NCI-H82 (cell line): ENCODE data around the gene PABPC1L.
A peak's percentile ranks its signal among the peaks of the same experiment; 100 is the strongest.
"Not testable (repeated sequence)": the region's sequence is repeated elsewhere in the genome, so short reads cannot be mapped to it uniquely, and the experiment has no call there.

Experiments
- DNase-seq: peaks from one replicate; lab custom pipeline; 2025; lab: John Stamatoyannopoulos, UW

PABPC1L gene

DNA sequence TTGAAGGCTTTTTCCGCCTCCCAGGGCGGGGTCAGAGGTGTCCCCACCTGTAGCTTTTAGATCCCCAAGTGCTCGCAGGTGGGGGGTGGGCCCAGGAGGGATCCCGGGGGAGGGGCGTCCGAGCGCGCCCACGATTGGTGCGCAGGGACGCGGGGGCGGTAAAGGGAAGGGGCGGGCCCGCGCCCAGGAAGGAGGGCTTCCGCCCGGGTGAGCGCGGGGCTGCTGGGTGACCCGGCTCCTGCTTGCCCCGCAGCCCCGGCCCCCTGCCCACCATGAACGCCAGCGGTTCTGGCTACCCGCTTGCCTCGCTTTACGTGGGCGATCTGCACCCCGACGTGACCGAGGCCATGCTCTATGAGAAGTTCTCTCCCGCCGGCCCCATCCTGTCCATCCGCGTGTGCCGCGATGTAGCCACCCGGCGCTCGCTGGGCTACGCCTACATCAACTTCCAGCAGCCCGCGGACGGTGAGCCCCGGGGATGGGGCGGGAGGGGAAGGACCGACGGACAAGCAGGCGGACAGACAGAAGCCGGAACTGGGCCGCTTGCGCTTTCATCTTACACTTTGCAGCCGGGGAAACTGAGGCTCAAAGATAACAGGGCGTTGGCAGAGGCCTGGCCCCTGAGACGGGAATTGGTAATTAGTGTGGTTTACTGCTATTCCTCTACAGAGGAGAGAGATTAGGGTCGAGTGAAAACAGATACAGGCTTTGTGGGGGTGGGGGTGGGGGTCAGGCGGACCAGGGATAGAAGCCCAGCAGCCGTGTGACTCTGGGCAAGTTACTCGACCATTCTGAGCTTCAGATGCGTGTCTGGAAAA is at the start of gene PABPC1L:
TSS of gene PABPC1L (plus strand) at position 189 of the 818 bp plus-strand sequence. CDS start at position 273, 84 bp downstream.
- DNase-seq: peak; percentile 90

GRCh38 chr20:44861531-44862006 is 48.3 kb upstream of the PABPC1L start:
- DNase-seq: no peak

GRCh38 chr20:44862286-44862685 is 47.6 kb upstream of the PABPC1L start:
- DNase-seq: no peak

- DNase-seq: peak; percentile 78
Measured at GRCh38 chr20:44863365-44864084, 46.3 kb upstream of the PABPC1L start.

DNA sequence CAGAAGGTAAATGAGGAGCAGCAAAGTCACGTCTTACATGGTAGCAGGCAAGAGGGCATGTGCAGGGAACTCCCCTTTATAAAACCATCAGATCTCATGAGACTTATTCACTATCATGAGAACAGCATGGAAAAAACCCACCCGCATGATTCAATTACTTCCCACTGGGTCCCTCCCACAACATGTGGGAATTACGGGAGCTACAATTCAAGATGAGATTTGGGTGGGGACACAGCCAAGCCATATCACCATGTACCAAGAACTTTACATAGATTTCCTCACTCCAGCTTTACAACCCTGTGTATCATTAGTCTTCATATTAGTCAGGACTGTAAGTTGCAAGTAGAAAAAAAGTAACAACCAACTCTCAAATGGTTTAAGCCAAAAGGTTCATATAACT is 45.4 kb upstream of the PABPC1L start:
- not testable (repeated sequence) for DNase-seq

DNA sequence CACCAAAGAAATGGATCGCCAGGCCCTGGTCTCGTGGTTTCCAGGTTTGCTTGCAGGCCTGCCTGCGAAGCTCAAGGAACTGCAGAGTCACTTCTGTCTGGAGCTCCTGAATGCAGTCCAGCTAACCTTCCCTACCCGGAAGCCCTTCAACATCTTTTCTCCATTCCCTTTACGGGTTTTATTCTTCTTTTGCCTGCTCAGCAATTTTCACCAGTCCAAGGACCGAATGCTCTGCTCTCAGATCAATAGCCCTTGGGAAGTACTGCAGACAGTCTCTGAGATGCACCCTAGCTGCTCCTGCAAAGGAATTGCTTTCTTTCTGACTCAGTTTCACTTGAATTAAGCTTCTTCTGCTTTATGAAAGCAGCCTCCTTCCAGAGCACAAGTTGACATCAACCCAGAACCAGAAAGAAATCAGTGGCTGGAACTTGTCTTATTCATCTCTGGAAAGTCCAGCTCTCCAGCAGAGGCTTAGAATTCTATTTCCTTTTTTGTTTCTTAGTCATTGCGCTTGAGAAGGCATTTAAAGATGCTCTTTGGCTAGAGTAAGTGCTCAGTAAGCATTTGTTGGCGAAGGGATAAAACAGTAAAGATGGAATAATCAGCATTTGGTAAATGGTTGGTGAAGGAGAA is 43.0 kb upstream of the PABPC1L start:
- no peak for DNase-seq

DNA sequence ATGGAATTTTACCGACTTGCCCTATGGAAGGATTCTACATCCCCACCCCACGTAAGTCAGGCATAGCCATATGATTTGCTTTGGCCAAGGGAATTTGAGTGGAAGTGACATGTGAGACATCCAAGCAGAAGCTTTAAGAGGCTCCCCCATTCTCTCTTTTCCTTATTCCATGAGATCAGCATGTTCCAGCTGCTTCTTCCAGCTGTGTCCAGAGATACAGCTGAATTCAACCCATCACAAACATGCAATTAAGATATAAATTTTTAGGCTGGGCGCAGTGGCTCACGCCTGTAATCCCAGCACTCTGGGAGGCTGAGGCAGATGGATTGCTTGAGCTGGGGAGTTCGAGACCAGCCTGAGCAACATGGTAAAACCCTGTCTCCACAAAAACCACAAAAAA is 40.4 kb upstream of the PABPC1L start:
- DNase-seq: no peak

GRCh38 chr20:44882360-44882759 is 27.5 kb upstream of the PABPC1L start:
- DNase-seq: not testable (repeated sequence)

- DNase-seq: no peak
Measured at GRCh38 chr20:44883214-44883902, 26.5 kb upstream of the PABPC1L start.

DNA sequence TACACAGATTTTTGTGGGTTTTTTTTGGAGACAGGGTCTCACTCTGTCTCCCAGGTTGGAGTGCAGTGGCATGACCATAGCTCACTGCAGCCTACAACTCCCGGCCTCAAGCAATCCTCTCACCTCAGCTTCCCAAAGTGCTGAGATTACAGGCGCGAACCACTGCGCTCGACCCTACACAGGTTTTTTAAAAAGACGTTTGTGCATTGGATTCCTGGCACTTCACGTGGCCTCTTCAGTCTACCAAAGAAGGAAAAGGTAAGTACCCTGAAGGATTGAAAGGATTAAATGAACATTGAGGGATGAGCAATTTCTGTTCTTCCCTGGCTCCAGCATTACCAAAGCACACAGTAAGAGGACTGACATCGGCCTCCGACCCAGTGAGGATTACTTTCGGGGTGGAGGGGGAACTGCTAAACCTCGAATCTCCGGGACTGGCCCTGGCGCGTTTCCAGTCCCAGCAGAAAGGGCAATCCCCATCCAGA is 24.9 kb upstream of the PABPC1L start:
- no peak for DNase-seq

DNA sequence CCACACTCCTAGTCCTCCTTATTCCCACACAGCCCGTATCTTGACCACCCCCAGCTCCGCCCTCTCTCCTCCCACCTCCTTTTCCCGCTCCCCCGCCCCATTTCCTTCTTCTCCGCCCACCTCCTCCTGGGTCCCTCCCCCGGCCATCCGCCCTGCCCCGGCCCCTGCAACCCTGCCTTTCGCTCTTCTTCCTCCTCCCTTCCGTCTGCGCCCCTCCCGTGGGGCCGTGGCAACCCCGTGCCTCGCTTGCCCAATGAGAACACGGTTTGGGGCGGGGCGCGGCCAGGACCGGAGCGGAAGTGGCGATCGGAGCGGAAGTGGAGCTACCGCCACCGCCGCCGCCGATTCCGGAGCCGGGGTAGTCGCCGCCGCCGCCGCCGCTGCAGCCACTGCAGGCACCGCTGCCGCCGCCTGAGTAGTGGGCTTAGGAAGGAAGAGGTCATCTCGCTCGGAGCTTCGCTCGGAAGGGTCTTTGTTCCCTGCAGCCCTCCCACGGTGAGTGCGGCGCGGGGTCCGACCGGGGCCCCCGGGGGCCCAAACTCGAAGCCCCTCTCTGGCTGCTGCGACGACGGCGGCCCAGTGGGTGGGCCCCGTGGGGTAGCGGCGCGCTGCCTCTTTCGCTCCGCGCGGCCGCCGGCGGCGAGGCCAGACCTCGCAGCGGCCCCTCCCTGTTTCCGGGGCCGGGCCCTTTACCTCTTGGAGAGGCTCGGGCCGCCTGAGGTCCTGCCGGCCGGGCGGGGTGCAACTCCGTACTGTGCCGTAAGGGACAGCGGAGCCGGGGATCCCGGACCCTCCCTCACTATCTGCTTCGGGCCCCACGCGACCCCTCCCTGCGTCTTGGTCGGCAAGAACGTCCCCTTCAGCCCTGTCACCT is 24.2 kb upstream of the PABPC1L start, which contains the start of gene YWHAB:
TSS of gene YWHAB (plus strand) at position 314 of the 874 bp plus-strand sequence. CDS start 15,829 bp downstream, outside the sequence.
- peak; percentile 99 for DNase-seq

DNA sequence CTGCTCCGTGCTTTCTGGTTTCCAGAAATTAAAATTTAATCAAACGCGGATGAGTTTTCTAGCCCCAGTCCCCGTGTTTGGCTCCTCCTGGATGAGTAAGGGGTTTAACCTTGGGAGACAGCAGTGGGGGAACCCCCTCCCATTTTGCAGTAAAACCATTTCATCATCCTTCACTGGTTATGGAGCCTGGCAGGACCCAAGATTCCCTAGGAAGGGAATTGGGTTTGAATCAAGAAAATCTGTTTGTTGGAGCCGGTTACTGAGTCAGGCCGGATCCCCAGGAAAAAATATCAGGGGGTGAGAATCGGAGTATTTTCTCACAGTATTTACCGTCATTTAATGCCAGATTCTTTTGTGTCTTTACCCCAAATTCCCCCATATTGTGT is 23.6 kb upstream of the PABPC1L start:
- DNase-seq: no peak

GRCh38 chr20:44886828-44887227 is 23.0 kb upstream of the PABPC1L start:
- no peak for DNase-seq

- DNase-seq: no peak
Measured at GRCh38 chr20:44887466-44887865, 22.4 kb upstream of the PABPC1L start.

DNA sequence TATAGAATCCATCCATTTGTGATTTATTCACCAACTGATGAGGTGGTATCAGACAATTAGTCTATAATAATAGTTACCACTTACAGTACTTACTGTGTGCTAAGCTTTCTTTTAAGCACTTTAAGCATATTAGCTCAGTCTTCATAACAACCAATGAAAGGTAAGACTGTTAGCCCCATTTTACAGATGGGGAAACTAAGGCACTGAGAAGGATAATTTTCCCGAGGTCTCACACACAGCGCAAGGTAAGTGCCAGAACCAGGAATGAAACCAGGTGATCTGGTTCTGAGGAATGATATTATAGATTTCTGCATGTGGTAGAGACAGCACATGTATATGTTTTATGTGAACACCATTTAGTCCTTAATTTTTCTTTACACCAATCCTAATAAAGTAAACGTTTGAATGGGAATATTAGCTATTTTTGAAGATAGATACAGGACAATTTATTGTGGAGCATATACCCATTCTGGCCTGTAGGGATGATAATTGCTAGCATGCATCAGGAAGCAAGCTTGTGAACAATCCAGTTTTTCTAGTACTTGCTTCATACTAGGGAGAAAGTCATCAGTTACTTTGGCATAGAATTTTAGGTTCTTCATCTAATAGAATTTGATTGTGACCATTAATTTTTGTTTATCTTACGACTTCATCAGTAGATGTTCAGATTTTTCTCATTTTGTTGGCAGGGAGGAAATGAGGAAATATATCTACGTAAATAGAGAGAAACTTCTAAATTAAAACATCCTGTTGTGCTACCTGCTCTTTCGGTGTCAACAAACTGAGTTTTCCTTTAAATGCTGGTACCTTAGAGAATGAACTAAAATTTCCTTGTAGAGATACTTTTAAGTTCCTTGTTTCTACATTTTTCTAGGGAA is 21.4 kb upstream of the PABPC1L start:
- DNase-seq: no peak

GRCh38 chr20:44891826-44892225 is 18.0 kb upstream of the PABPC1L start:
- no peak for DNase-seq

DNA sequence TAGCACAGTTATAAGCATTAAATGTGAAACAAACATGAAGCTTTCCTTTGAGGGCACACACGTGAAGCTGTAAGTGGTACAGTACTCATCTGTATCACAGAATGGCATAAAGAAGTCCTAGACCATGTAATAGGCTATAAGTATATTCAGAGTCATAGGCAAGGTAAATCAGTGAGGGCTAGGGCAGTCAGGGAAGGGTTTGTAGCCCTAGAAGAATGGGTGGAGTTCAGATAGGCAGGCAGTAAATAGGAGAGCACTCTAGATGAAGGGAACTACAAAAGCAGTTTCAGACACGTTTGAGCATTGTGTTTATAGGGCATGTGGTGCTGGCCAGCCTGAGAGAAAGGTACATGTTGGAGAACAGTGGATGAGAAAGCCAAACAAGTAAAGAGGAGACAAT is 14.9 kb upstream of the PABPC1L start:
- DNase-seq: no peak

DNA sequence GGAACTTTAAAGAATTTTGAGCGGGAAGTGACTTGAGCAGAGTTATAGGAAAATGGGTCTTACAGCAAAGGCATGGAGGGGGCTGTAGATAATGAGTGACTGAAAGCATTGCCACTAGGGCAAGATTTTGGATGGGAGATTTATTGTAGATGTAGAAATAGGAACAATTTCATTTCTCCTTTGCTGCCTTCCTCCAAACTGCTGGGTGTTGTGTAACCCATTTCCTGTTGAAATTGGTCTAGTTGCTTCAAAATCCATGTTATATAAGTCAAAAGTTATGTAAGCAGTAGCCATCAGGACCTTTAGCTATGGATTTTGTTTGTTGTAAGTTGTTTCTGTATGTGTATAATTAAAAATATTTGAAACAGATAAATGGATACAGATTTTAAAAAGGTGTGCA is 13.3 kb upstream of the PABPC1L start:
- DNase-seq: no peak

- no peak for DNase-seq
Measured at GRCh38 chr20:44897133-44897532, 12.7 kb upstream of the PABPC1L start.
